ENCODE measurements around the gene MKRN3. TPM values are rescaled to one million over a fixed set of nuclear protein-coding genes. Genes with fewer than 3 reads are reported as not detected.

MKRN3 gene
- total RNA-seq, 6 experiments from 2014 or later: 0.12 to 0.16 (median 0.14) TPM; not detected in 3

GRCh38 chr15:23561914-23562313 is 3.6 kb upstream of the MKRN3 start:
- Mint-ChIP-seq H3K4me1 (ENCODE audit: low read depth) (no peaks in the 10 kb centered on the region), H3K9me3 (peaks cover 21% of the 10 kb centered on the region), H3K27ac (no peak overlapping the region), H3K36me3 (ENCODE audit: low read depth) (peaks cover 5% of the 10 kb centered on the region; the same call in 1 of the 2 replicates), H3K27me3 (ENCODE audit: insufficient read depth) (no peaks in the 10 kb centered on the region), H3K4me3 (no peak overlapping the region)
- TF ChIP-seq CTCF (IDR thresholded peaks at IDR 0.05): no peak
- no peak for DNase-seq

GRCh38 chr15:23564821-23565394 is 566 bp upstream of the MKRN3 start:
- H3K27me3 Mint-ChIP-seq (ENCODE audit: insufficient read depth): no peaks in the 10 kb centered on the region

DNA sequence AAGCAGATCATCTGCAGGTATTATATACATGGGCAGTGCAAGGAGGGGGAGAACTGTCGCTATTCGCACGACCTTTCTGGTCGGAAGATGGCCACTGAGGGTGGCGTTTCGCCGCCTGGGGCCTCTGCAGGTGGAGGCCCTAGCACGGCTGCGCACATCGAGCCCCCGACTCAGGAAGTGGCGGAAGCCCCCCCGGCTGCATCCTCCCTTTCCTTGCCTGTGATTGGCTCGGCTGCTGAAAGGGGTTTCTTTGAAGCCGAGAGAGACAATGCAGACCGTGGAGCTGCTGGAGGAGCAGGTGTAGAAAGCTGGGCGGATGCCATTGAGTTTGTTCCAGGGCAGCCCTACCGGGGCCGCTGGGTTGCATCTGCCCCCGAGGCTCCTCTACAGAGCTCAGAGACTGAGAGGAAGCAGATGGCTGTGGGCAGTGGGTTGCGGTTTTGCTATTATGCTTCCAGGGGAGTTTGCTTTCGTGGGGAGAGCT is 639 bp downstream of the MKRN3 start:
- Mint-ChIP-seq H3K4me1 (ENCODE audit: low read depth) (no peaks in the 10 kb centered on the region), H3K27me3 (ENCODE audit: insufficient read depth) (no peaks in the 10 kb centered on the region), H3K4me3 (no peak overlapping the region), H3K27ac (no peak overlapping the region), H3K36me3 (ENCODE audit: low read depth) (peaks cover 5% of the 10 kb centered on the region; the same call in 1 of the 2 replicates), H3K9me3 (peaks cover 25% of the 10 kb centered on the region)
- no peak for DNase-seq
- TF ChIP-seq CTCF (IDR thresholded peaks at IDR 0.05): no peak

More at GRCh38 chr15:23564821-23565394, 566 bp upstream of the MKRN3 start:
- peaks cover 25% of the 10 kb centered on the region for H3K9me3 Mint-ChIP-seq
- TF ChIP-seq CTCF (IDR thresholded peaks at IDR 0.05): no peak
- no peak overlapping the region for H3K4me3 Mint-ChIP-seq
- no peak overlapping the region for H3K27ac Mint-ChIP-seq
- H3K4me1 Mint-ChIP-seq (ENCODE audit: low read depth): no peaks in the 10 kb centered on the region
- peaks cover 5% of the 10 kb centered on the region; the same call in 1 of the 2 replicates for H3K36me3 Mint-ChIP-seq (ENCODE audit: low read depth)
- no peak for DNase-seq

- Mint-ChIP-seq H3K27ac (no peak overlapping the region), H3K36me3 (ENCODE audit: low read depth) (peaks cover 5% of the 10 kb centered on the region; the same call in 1 of the 2 replicates), H3K4me1 (ENCODE audit: low read depth) (no peaks in the 10 kb centered on the region), H3K27me3 (ENCODE audit: insufficient read depth) (no peaks in the 10 kb centered on the region; the same call in 1 of the 2 replicates), H3K4me3 (no peak overlapping the region), H3K9me3 (peaks cover 25% of the 10 kb centered on the region)
- DNase-seq: no peak
- no peak for TF ChIP-seq CTCF (IDR thresholded peaks at IDR 0.05)
Measured at GRCh38 chr15:23566651-23567050, 1.2 kb downstream of the MKRN3 start.

- Mint-ChIP-seq H3K27ac (no peak overlapping the region), H3K4me1 (ENCODE audit: low read depth) (no peaks in the 10 kb centered on the region)
Measured at GRCh38 chr15:23567921-23568320, 2.4 kb downstream of the MKRN3 start.

More at GRCh38 chr15:23567921-23568320, 2.4 kb downstream of the MKRN3 start:
- Mint-ChIP-seq H3K9me3 (peaks cover 22% of the 10 kb centered on the region), H3K36me3 (ENCODE audit: low read depth) (peaks cover 5% of the 10 kb centered on the region; the same call in 1 of the 2 replicates), H3K4me3 (no peak overlapping the region), H3K27me3 (ENCODE audit: insufficient read depth) (no peaks in the 10 kb centered on the region; the same call in 1 of the 2 replicates)
- no peak for DNase-seq
- TF ChIP-seq CTCF (IDR thresholded peaks at IDR 0.05): no peak
